ENCODE results near the gene AP4E1. TPM values are rescaled to one million over a fixed set of nuclear protein-coding genes. Genes with fewer than 3 reads are reported as not detected.

The AP4E1 gene
- total and polyA plus RNA-seq, 2 of the 8 experiments (the other 6 are each of a cell fraction or from before 2014, with no cell fraction given), result 1.4 to 10.9 TPM

DNA sequence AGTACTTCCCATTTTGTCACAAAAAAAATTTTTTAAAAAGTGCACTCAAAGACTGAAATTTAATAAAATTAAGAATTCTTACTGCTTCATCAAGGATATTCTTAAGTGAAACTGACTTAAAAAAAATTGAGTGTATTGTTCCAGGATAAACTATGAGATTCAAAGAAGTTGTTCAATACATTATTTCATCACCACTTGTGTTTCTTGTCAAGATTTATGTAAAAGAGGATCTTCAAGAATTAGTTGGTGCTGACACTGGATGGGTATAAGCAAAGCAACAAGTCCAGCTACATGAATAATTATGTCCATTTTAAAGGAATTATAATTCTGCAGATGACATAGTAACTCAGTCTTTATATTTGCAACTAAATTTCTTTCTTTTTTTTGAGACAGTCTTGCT, 4.3 kb upstream of the AP4E1 start (continued):
- TF ChIP-seq SP1 (IDR thresholded peaks at IDR 0.05; ENCODE audit: low read depth, low read length), result no peak
- TF ChIP-seq ASH2L (IDR thresholded peaks at IDR 0.05; ENCODE audit: low read length), result no peak
- TF ChIP-seq EZH2 (IDR thresholded peaks at IDR 0.05; ENCODE audit: low read depth, low read length, severe bottlenecking), result no peak
